Ureter (tissue), 1 donor: ENCODE data around the gene CANX. TPM values are rescaled to one million over a fixed set of nuclear protein-coding genes. Genes with fewer than 3 reads are reported as not detected.

ENCODE experiments used
- DNase-seq: peaks from one replicate; pipeline ENCODE4 v3.0.0-alpha.2; 2020; ENCODE audit warnings: low spot score
- total RNA-seq: library from RNA; stranded (reverse); gene quantifications from one replicate; pipeline ENCODE4 v1.2.4, GENCODE V29; 2023
- donor health status: DM: yes; HTN: yes; CAD: no.

The CANX gene
- total RNA-seq, 1 donor from 2014 or later: 584 TPM

- no peak for DNase-seq
These were observed 75.7 kb downstream of the CANX start for GRCh38 chr5:179774442-179774841.

DNA sequence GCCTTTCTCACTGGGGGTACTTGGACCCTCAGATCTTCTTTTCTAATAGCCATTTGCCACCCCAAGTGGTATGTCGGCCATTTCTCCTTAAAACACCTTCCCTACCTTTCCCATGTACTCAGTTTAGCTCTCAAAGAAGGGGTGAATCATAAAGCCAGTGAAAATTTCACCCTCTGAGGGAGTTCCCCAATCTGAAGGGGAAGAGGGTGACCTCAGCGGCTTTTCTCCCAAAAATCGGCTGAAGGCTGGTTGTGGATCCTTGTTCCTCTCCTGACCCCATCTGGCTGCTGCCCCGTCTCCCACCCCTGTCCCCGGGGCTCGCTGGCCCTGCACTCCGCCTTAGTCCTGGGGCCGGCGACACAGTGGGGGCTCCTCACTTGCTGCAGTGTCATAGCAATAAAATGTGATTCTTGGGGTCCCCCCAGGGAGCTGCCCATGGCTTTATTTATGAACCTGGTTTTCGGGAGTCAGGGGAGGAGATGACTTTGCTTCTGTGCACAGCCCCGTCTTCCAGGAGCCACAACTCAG is 77.7 kb downstream of the CANX start:
- DNase-seq: no peak

DNA sequence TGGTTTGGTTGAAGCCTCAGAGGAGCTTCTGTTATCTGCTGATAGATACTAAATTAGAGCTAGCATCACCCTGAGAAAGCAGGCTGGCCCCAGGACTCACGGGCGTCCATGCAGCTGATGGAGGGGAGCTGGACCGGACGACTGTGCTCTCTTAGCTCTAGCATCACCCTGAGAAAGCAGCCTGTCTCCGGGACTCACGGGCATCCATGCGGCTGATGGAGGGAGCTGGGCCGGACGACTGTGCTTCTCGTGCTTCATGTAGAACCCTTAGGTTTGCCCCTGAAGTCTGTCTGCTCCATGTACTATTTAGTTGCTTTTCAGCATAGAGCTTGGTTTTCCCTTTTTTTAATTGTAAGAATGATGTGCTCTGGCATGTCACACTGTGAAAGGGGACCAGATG is 78.7 kb downstream of the CANX start:
- no peak for DNase-seq

DNA sequence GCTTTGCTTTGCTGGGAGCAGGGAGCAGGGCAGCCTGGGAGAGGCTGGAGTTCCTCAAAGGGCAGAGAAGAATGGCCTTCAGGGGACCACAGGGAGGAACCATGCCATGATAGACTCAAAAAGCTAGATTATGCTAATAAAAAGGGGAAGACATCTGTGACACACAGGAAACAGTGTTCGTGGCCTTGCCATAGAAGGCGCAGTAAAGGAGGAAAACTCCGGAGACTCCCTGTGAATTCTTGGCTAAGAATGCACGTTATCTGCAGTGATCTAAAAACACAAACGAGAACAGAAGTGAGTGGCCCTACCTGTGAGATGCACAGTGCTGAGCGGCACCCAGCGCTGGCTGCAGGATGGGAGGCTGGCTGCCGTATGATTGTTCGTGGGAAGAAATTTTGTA is 79.1 kb downstream of the CANX start:
- no peak for DNase-seq

- DNase-seq: no peak
These were observed 79.8 kb downstream of the CANX start for GRCh38 chr5:179778591-179778990.

DNA sequence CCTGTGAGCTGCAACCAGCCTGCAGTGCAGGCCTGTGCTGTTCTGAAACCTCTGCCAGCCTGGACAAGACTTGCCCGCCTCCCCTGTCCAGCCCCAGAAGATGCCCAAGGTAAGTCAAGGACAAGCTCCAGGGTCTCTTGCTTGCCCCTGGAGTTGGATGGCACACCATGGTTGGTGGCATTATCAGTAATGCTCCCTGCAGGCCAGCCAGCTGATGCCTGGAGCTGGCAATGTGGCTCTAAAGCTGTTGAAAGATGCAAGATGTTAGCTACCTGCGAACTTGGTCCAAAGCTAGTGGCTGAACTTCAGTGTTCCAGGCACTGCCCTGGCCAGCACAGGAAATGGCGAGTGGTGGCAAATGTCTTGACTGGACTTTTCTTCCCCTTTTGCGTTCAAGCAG is 81.1 kb downstream of the CANX start:
- no peak for DNase-seq

DNA sequence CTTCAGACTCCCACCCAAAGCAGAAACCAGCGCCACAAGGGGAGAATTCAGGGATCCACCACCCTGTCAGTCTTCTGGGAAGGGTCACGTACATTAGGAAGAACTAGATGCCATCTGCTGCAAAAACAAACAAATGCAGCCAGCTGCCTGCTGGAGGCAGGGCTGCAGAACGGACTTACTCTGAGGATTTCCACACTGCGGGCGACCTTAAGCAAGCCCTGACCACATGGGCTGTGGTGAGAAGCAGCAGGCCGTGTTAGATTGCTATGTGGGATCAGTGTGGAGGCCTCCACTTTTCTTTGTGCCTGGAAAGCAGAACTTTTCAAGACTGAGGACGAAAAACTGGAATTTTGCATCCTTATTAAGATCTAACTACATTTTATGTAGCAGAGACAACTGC is 81.6 kb downstream of the CANX start:
- no peak for DNase-seq

Other genes starting within 250 kb of the CANX start
- gene RUFY1, start 148.4 kb upstream of the CANX start, total RNA-seq: 64.6 TPM
- gene HNRNPH1, start 75.3 kb upstream of the CANX start, total RNA-seq: 787 TPM
- not detected for gene CBY3, start 17.9 kb upstream of the CANX start, total RNA-seq
- 37.7 TPM for gene MAML1, start 33.9 kb downstream of the CANX start, total RNA-seq
- 13.7 TPM for gene LTC4S, start 95.0 kb downstream of the CANX start, total RNA-seq
- gene MGAT4B, start 107.9 kb downstream of the CANX start, total RNA-seq: 93.8 TPM
- 265 TPM for gene SQSTM1, start 121.9 kb downstream of the CANX start, total RNA-seq
- 40.5 TPM for gene MRNIP, start 159.8 kb downstream of the CANX start, total RNA-seq
- 142 TPM for gene TBC1D9B, start 208.9 kb downstream of the CANX start, total RNA-seq